ENCODE results near the gene UROC1. TPM values are rescaled to one million over a fixed set of nuclear protein-coding genes. Genes with fewer than 3 reads are reported as not detected.

The UROC1 gene
- total and polyA plus RNA-seq, 2 of the 13 experiments (the other 11 are each of a cell fraction or from before 2014, with no cell fraction given) = 0.71 to 1.3 TPM

DNA sequence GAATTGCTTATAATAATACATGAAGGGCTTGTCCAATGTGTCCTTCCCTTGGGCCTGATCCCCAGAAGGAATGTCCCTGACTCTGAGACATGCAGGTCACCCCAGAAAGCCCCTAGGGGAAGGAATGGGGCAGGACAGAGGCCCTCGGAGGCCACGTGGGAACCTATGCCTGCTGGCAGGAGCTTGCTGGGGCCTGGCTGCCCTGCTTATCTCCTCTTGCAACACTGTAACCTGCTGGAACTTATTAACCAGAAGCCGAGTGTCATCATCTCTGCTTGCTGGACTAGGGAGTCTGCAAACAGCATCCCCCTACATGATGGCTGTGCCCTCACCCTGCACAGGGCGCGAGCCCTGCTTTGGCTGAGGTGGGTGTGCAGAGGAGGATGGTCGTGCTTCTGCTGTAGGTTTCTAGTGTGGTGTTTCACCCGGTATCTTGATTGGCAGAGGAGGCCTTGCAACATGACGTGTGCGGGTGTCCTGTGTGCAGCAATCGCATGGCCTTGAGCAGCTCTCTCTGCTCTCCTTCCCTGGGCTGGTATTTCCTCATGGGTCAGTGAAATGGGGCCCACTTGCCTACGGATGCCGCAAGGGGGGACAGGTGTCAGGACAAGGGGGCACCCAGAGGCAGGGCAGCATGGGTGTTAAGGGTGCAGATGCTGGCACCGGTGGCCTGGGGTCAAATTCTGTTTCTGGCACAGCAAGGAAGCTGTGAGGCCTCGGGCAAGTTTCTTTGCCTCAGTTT is 11.4 kb upstream of the UROC1 start (continued):
- TF ChIP-seq, protein P1, sequence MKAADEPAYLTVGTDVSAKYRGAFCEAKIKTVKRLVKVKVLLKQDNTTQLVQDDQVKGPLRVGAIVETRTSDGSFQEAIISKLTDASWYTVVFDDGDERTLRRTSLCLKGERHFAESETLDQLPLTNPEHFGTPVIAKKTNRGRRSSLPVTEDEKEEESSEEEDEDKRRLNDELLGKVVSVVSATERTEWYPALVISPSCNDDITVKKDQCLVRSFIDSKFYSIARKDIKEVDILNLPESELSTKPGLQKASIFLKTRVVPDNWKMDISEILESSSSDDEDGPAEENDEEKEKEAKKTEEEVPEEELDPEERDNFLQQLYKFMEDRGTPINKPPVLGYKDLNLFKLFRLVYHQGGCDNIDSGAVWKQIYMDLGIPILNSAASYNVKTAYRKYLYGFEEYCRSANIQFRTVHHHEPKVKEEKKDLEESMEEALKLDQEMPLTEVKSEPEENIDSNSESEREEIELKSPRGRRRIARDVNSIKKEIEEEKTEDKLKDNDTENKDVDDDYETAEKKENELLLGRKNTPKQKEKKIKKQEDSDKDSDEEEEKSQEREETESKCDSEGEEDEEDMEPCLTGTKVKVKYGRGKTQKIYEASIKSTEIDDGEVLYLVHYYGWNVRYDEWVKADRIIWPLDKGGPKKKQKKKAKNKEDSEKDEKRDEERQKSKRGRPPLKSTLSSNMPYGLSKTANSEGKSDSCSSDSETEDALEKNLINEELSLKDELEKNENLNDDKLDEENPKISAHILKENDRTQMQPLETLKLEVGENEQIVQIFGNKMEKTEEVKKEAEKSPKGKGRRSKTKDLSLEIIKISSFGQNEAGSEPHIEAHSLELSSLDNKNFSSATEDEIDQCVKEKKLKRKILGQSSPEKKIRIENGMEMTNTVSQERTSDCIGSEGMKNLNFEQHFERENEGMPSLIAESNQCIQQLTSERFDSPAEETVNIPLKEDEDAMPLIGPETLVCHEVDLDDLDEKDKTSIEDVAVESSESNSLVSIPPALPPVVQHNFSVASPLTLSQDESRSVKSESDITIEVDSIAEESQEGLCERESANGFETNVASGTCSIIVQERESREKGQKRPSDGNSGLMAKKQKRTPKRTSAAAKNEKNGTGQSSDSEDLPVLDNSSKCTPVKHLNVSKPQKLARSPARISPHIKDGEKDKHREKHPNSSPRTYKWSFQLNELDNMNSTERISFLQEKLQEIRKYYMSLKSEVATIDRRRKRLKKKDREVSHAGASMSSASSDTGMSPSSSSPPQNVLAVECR (CRISPR knock-in tag; IDR thresholded peaks at IDR 0.05; ENCODE audit: borderline replicate concordance) = peak; percentile 79; the same call in 1 of the 2 replicates
- TF ChIP-seq, protein P2, sequence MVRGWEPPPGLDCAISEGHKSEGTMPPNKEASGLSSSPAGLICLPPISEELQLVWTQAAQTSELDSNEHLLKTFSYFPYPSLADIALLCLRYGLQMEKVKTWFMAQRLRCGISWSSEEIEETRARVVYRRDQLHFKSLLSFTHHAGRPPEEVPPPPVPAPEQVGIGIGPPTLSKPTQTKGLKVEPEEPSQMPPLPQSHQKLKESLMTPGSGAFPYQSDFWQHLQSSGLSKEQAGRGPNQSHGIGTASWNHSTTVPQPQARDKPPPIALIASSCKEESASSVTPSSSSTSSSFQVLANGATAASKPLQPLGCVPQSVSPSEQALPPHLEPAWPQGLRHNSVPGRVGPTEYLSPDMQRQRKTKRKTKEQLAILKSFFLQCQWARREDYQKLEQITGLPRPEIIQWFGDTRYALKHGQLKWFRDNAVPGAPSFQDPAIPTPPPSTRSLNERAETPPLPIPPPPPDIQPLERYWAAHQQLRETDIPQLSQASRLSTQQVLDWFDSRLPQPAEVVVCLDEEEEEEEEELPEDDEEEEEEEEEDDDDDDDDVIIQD (CRISPR knock-in tag; IDR thresholded peaks at IDR 0.05; ENCODE audit: low read depth) = peak; percentile 41; the same call in 1 of the 2 replicates
- TF ChIP-seq FIP1L1 (IDR thresholded peaks at IDR 0.05; ENCODE audit: borderline replicate concordance, insufficient read depth, low read depth, low read length) (no peak), SOX13 (IDR thresholded peaks at IDR 0.05) (0 out of 2 replicates have a peak, but pooled peaks have one; percentile 14), SOX13 (CRISPR knock-in tag; conservative IDR thresholded peaks at IDR 0.05 in 1 of 2, IDR thresholded peaks at IDR 0.05 in 1 of 2) (peak in 1 of 2 experiments; percentile 56; a peak in 2 of 4 replicates), ZNF660 (CRISPR knock-in tag; IDR thresholded peaks at IDR 0.05; ENCODE audit: borderline replicate concordance, low read depth) (no peak), ZSCAN25 (CRISPR knock-in tag; IDR thresholded peaks at IDR 0.05) (peak; percentile 88), ZNF468 (CRISPR knock-in tag; IDR thresholded peaks at IDR 0.05) (no peak), ZNF101 (CRISPR knock-in tag; IDR thresholded peaks at IDR 0.05; ENCODE audit: borderline replicate concordance, low read depth) (no peak), ZC3H4 (CRISPR knock-in tag; IDR thresholded peaks at IDR 0.05; ENCODE audit: borderline replicate concordance) (0 out of 2 replicates have a peak, but pooled peaks have one; percentile 59), ZNF431 (CRISPR knock-in tag; IDR thresholded peaks at IDR 0.05; ENCODE audit: borderline replicate concordance, low read depth) (peak; percentile 87), ZNF781 (CRISPR knock-in tag; IDR thresholded peaks at IDR 0.05; ENCODE audit: borderline replicate concordance, not compliant biosample characterization) (no peak), ATF7-NPFF (CRISPR knock-in tag; IDR thresholded peaks at IDR 0.05; ENCODE audit: low read depth) (peak; percentile 69; the same call in 1 of the 2 replicates), ESRRA (CRISPR knock-in tag; IDR thresholded peaks at IDR 0.05; ENCODE audit: low read depth) (no peak; the same call in 1 of the 2 replicates), ZNF136 (CRISPR knock-in tag; IDR thresholded peaks at IDR 0.05; ENCODE audit: low read depth) (peak; percentile 52; the same call in 1 of the 2 replicates)
- TF ChIP-seq, protein P3, sequence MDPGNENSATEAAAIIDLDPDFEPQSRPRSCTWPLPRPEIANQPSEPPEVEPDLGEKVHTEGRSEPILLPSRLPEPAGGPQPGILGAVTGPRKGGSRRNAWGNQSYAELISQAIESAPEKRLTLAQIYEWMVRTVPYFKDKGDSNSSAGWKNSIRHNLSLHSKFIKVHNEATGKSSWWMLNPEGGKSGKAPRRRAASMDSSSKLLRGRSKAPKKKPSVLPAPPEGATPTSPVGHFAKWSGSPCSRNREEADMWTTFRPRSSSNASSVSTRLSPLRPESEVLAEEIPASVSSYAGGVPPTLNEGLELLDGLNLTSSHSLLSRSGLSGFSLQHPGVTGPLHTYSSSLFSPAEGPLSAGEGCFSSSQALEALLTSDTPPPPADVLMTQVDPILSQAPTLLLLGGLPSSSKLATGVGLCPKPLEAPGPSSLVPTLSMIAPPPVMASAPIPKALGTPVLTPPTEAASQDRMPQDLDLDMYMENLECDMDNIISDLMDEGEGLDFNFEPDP (CRISPR knock-in tag; conservative IDR thresholded peaks at IDR 0.05) = no peak
- TF ChIP-seq, protein P4, sequence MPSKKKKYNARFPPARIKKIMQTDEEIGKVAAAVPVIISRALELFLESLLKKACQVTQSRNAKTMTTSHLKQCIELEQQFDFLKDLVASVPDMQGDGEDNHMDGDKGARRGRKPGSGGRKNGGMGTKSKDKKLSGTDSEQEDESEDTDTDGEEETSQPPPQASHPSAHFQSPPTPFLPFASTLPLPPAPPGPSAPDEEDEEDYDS (CRISPR knock-in tag; IDR thresholded peaks at IDR 0.05) = peak; percentile 84
